Ectodermal cell (in vitro differentiated cells): Measurements from ENCODE around the gene DLGAP3.

ENCODE experiments used
- H3K27ac ChIP-seq: 2 replicates; pipeline ENCODE4 v1.7.0; 2013; ENCODE audit warnings: mild to moderate bottlenecking, low read depth, low read length; ENCODE audit not compliant: insufficient read depth, poor library complexity, severe bottlenecking
- H3K27me3 ChIP-seq: 2 replicates; pipeline ENCODE4 v1.7.0; 2013; ENCODE audit warnings: mild to moderate bottlenecking, low read length; ENCODE audit not compliant: insufficient read depth, control insufficient read depth, poor library complexity, severe bottlenecking
- H3K36me3 ChIP-seq: one replicate; pipeline ENCODE4 v1.7.0; 2013; ENCODE audit warnings: low read length; ENCODE audit not compliant: control insufficient read depth, insufficient read depth
- H3K4me1 ChIP-seq: one replicate; pipeline ENCODE4 v1.7.0; 2013; ENCODE audit warnings: low read length; ENCODE audit not compliant: control insufficient read depth, insufficient read depth
- H3K4me3 ChIP-seq: 2 replicates; pipeline ENCODE4 v1.7.0; 2013; ENCODE audit warnings: low read depth, low read length, control low read depth; ENCODE audit not compliant: insufficient read depth
- H3K9me3 ChIP-seq: 2 replicates; pipeline ENCODE4 v1.7.0; 2013; ENCODE audit warnings: mild to moderate bottlenecking, low read length, moderate library complexity; ENCODE audit not compliant: control insufficient read depth
- WGBS, 2 experiments: methylation state at CpG; one replicate each; pipeline ENCODE4 v1.1.7; 2013; ENCODE audit warnings: missing lambda C conversion rate in 2 of 2; 5-methylcytosine and 5-hydroxymethylcytosine counted together

The DLGAP3 gene

DNA sequence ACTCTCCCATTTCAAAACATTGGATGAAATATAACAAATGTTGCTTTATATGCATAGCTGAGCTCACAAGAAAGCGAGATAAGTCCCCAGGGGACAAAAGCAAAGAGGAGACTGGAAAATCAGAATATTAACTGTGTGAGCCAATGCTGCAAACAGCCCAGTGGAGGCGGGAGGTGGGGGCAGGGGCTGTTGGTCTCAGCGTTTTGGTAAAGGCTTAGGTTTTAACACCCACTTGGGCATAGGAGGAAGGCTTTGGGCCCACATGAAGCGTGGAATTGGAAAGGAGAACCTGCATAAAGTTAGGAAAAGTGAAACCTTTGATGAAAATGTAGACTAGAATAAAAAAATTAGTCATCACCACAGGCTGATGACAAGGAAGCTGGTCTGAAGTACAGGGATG is 39.7 kb downstream of the DLGAP3 start:
- H3K36me3 ChIP-seq = no peaks in the 10 kb centered on the region
- H3K27me3 ChIP-seq = peaks cover 35% of the 10 kb centered on the region
- no peak overlapping the region for H3K27ac ChIP-seq
- H3K4me3 ChIP-seq = no peak overlapping the region
- H3K4me1 ChIP-seq = no peaks in the 10 kb centered on the region
- WGBS, 2 experiments = 84% methylated on average over 4 of the region's 4 CpGs
- H3K9me3 ChIP-seq = no peaks in the 10 kb centered on the region

DNA sequence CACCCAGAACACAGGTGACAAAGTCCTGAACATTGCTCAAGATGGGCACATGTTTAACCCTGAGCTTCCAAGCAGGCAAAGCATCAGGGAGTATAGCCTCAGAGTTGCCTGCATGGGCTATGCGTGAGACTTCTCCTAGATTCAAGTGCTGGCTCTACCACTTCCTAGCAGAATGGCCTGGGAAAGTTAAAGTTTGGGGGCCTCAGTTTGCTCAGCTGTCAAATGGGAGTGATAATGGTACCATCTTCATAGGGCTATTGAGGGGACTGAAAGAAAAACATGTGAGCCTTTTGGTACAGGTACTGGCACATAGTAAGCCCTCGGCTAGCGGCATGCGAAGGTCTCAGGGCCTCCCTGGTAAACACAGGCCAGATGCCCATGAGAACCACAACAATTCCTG is 41.9 kb downstream of the DLGAP3 start:
- H3K4me1 ChIP-seq = no peaks in the 10 kb centered on the region
- H3K27ac ChIP-seq = no peak overlapping the region
- WGBS, 2 experiments = 94 to 98% methylated on average over 4 of the region's 4 CpGs
- H3K27me3 ChIP-seq = peaks cover 56% of the 10 kb centered on the region
- H3K36me3 ChIP-seq = no peaks in the 10 kb centered on the region
- H3K4me3 ChIP-seq = no peak overlapping the region
- H3K9me3 ChIP-seq = no peaks in the 10 kb centered on the region

DNA sequence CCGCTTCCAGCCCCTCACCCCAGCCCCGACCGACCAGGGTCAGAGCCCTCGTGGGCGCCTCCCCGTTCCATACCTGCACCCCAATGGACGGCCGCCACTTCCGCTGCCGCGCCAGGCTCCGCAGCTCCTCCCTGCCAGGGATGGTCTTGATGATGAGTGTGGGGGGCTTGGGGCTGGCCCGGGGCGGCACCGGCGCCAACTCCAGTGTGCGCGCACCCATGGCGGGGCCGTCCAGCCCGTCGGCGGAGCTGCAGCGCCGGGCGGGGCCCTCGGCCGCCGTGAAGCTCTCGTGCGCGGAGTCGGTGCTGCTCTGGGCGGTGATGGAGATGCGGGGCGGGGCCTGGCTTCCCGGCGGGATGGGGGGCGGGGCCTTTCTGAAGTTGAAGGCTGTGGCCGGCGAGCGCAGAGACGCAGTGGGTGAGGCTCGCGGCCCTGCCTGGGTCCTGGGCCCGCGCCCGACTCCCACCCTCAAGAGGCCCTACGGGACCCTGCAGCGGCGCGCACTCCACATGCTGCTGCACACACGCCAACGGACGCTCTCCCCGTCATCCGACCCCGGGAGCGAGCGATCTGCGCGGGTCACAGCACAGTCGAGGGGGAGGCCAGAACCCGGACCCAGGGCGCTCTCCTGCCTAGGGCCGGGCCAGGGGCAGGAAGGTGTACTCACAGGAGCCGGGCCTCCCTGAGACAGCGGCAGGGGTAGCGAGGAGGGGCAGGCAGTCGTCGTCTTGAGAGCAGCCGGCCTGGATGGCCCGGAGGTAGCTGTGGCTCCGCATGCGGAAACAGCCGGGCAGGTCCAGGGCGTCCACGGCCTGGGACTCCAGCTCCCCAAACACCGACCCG is 43.8 kb downstream of the DLGAP3 start:
- peak overlapping the region; percentile 21 for H3K4me3 ChIP-seq
- no peaks in the 10 kb centered on the region for H3K9me3 ChIP-seq
- WGBS, 2 experiments = 4 to 5% methylated on average over 80 of the region's 80 CpGs
- no peaks in the 10 kb centered on the region for H3K4me1 ChIP-seq
- H3K27ac ChIP-seq = no peak overlapping the region
- no peaks in the 10 kb centered on the region for H3K36me3 ChIP-seq
- H3K27me3 ChIP-seq = peaks cover 58% of the 10 kb centered on the region

DNA sequence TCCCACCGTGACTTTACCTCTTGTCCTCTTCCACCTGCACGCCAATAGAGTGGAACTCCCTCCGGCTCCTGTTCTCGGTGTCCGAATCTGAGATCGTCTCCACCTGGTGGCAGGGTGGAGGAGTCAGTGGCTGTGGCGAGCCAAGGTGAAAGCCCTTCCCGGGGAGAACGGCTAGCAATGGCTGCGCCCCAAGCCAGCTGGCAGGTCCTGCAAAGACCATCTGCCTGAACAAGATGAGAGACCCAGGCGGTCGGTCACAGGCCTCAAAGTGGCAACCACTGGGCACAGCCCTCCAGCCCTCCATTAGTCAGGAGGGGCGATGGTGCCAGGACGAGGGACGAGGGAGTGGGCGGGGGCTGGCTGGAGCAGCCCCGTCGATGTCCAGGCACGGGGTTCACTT is 44.5 kb downstream of the DLGAP3 start:
- Histone ChIP-seq H3K27me3 (peaks cover 58% of the 10 kb centered on the region), H3K9me3 (no peaks in the 10 kb centered on the region), H3K4me3 (peak overlapping the region; percentile 21), H3K36me3 (no peaks in the 10 kb centered on the region), H3K4me1 (no peaks in the 10 kb centered on the region), H3K27ac (no peak overlapping the region)
- 32 to 37% methylated on average over 19 of the region's 19 CpGs for WGBS, 2 experiments

DNA sequence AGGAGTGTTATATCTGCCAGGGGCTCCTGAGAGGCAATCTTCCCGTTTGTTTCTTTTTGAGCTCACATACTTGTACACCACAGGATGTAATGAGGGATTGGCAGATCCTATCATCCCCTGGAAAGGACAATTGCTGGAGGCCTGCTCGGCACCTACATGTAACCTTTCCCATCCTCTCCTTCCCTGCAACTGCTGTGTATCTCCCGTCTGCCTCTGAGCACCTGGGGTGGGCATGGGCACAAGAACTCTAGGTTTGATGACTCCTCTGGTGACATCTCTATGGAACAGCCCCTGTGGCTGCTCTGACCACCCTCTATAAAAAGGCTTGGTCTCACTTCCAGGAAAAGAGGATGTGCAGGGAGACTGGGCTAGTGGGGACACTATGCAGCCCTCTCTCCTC is 44.9 kb downstream of the DLGAP3 start:
- no peak overlapping the region for H3K4me3 ChIP-seq
- H3K36me3 ChIP-seq = no peaks in the 10 kb centered on the region
- H3K9me3 ChIP-seq = no peaks in the 10 kb centered on the region
- no peaks in the 10 kb centered on the region for H3K4me1 ChIP-seq
- H3K27ac ChIP-seq = no peak overlapping the region
- 83 to 92% methylated on average over 3 of the region's 3 CpGs for WGBS, 2 experiments
- H3K27me3 ChIP-seq = peaks cover 58% of the 10 kb centered on the region

DNA sequence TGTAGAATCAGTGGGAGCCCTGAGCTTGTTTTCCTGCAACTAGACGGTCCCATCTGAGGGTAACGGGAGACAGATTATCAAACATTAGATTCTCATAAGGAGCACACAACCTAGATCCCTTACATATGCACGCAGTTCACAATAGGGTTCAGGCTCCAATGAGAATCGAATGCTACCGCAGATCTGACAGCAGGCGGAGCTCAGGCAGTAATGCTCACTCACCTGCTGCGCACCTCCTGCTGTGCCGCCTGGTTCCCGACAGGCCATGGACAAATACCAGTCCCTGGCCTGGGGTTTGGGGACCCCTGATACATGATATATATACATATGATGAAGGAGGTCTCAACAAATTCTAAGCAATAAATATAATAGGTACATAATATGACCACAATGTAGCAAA is 50.2 kb downstream of the DLGAP3 start:
- Histone ChIP-seq H3K4me3 (no peak overlapping the region), H3K27me3 (peaks cover 19% of the 10 kb centered on the region), H3K4me1 (no peaks in the 10 kb centered on the region), H3K36me3 (no peaks in the 10 kb centered on the region), H3K9me3 (no peaks in the 10 kb centered on the region), H3K27ac (no peak overlapping the region)
- WGBS, 2 experiments = 56 to 71% methylated on average over 9 of the region's 9 CpGs

DNA sequence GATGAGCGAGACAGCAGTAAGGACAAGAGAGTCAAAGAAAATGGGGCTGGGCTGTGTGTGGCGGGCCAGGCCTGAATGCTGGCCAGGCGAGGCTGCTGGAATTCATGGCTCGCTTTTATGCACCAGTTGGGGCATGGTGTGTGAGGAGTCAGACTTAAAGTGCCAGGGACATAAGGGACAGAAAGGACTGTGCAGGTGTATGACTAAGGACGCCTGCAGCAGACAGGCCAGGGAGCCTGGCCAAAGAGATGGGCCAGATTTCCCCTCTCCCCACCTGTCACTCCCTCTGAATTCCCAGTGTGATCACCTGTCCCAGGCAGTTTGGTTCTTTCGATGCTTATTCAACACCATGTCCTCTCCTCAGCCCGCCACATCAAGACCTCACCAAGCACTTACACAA is 53.0 kb downstream of the DLGAP3 start:
- no peak overlapping the region for H3K4me3 ChIP-seq
- no peaks in the 10 kb centered on the region for H3K9me3 ChIP-seq
- WGBS, 2 experiments = 87 to 92% methylated on average over 7 of the region's 7 CpGs
- H3K27me3 ChIP-seq = no peaks in the 10 kb centered on the region
- H3K36me3 ChIP-seq = no peaks in the 10 kb centered on the region
- H3K4me1 ChIP-seq = no peaks in the 10 kb centered on the region
- H3K27ac ChIP-seq = no peak overlapping the region

DNA sequence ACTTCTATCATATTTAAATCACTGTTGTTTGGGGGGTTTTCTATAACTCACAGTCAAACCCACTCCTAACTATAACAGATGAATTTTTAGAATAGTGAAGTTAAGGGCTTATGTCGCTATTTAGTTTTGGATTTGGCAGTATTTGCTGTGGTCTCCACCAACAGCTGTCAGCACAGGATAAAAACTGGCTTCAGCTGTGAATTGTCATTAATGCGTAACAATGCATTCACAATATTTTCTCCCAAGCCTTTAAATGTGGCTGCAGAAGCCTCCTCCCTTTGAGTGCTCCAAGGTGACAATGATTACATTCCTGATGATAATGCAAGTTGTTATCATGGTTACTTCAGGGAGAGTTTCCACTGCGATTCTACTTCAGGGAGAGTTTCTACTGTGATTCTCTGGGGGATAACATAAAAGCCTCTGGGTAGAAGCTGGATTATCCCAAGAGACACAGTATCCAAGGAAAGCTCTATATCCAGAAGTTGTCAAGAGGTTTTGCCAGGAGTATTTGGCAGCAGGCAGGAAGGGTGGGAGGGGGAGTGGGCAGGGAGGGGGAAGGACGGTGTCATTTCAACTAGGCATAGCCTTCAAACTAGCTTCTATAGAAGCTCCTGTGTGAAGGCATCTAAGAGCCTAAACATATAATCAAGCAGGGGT is 55.0 kb downstream of the DLGAP3 start:
- no peaks in the 10 kb centered on the region for H3K4me1 ChIP-seq
- H3K9me3 ChIP-seq = no peaks in the 10 kb centered on the region
- H3K4me3 ChIP-seq = no peak overlapping the region
- no peak overlapping the region for H3K27ac ChIP-seq
- no peaks in the 10 kb centered on the region for H3K36me3 ChIP-seq
- 90 to 95% methylated on average over 4 of the region's 4 CpGs for WGBS, 2 experiments
- H3K27me3 ChIP-seq = no peaks in the 10 kb centered on the region

DNA sequence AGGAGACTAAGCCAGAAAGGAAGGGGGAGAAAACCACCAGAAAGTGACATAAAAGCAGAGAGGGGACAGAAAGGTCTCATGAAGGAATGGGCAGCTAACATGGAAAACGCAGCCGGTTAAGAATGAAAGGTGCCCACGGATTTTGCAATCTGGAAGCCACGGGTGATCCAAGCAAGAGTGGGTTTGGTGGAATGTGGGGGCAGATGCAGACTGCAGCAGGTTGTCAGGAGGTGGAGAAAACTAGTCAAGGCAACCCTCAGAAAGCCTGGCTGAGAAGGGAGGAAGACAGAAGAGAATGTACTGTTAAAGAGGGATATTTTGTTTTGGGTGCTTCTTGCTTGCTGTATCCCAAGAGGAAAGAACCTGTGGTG is 57.3 kb downstream of the DLGAP3 start:
- H3K36me3 ChIP-seq = no peaks in the 10 kb centered on the region
- H3K9me3 ChIP-seq = no peaks in the 10 kb centered on the region
- H3K27me3 ChIP-seq = peaks cover 4% of the 10 kb centered on the region
- 92 to 95% methylated on average over 4 of the region's 4 CpGs for WGBS, 2 experiments
- H3K4me1 ChIP-seq = no peaks in the 10 kb centered on the region
- no peak overlapping the region for H3K4me3 ChIP-seq
- no peak overlapping the region for H3K27ac ChIP-seq

DNA sequence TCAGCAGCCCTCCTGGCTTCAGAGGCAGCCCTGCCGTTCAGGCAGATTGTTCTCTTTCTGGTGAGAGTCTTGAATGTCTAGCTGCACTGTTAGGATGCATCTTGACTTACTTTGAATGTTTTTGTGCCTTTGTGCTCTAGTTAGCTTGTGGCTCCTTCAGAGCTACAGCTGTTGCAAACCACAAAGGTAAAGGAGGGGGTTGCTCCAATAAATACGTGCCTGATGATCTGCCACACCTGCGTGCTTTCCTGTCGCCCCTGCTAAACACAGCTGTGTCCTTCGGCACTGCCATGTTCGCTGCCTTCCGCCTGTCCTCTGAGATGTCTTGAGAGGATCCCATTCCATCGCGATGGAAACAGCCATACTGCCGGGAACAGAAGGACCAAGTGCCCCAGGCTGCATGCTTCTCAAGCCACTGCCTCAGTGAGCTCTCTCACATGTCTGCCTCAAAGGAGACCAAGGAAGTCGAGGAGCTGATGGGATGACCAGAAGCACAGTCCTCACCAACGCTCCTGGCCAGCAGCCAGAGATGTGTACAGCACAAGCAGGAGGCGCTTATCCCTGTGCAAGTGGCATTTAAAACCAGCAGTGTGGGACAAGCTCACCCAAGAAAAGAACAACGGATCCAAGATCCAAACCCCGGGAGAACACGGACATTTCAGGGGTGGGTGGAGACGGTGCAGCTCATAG is 57.9 kb downstream of the DLGAP3 start:
- no peaks in the 10 kb centered on the region for H3K36me3 ChIP-seq
- peaks cover 9% of the 10 kb centered on the region for H3K27me3 ChIP-seq
- H3K4me1 ChIP-seq = no peaks in the 10 kb centered on the region
- H3K9me3 ChIP-seq = no peaks in the 10 kb centered on the region
- H3K27ac ChIP-seq = no peak overlapping the region
- no peak overlapping the region for H3K4me3 ChIP-seq
- WGBS, 2 experiments = 91 to 93% methylated on average over 17 of the region's 17 CpGs
